Ovary (tissue), 3 donors: Measurements from ENCODE around the gene DCAF4L1.

ENCODE experiments used
- EP300 ChIP-seq: sonication (generic); formaldehyde crosslinking; IDR thresholded peaks from one replicate; pipeline ENCODE4 v1.6.1; 2017; ENCODE audit warnings: antibody characterized with exemption
- TF ChIP-seq, protein P1 (sequence below), 3 donors: fragments of 450-650 bp in 2 of 3; fragments of 200-600 bp in 1 of 3; IDR thresholded peaks; one replicate each; pipeline versions ENCODE4 v1.5.1 to v1.8.0; 2016 to 2022; ENCODE audit warnings: antibody characterized with exemption in 3 of 3, mild to moderate bottlenecking in 1 of 3
- donor health status: DM: no; HTN: no; CAD: no.

DNA sequence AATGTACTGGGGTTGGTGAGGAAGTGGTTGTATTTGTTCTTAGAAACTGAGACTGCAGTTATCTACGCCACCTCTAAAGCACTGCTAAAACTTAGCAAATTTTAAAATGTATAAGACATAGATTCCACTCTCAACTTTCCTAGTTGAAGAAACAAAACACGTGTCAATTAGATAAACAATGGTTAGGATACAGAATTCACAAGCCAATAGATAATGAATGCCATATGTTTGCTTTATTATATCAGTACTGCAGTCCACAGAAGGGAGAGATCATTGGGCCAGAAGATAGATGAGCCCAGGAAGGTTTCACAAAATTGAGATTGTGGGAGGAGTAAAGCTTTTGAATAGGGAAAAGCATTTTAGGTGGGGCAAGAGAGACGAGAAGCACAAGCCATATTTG, 32.0 kb upstream of the DCAF4L1 start:
- TF ChIP-seq, protein P1, sequence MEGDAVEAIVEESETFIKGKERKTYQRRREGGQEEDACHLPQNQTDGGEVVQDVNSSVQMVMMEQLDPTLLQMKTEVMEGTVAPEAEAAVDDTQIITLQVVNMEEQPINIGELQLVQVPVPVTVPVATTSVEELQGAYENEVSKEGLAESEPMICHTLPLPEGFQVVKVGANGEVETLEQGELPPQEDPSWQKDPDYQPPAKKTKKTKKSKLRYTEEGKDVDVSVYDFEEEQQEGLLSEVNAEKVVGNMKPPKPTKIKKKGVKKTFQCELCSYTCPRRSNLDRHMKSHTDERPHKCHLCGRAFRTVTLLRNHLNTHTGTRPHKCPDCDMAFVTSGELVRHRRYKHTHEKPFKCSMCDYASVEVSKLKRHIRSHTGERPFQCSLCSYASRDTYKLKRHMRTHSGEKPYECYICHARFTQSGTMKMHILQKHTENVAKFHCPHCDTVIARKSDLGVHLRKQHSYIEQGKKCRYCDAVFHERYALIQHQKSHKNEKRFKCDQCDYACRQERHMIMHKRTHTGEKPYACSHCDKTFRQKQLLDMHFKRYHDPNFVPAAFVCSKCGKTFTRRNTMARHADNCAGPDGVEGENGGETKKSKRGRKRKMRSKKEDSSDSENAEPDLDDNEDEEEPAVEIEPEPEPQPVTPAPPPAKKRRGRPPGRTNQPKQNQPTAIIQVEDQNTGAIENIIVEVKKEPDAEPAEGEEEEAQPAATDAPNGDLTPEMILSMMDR (IDR thresholded peaks at IDR 0.05), result no peak
- no peak for TF ChIP-seq EP300
